NCI-H526 (cell line): Measurements from ENCODE around the gene THSD7A.
"Not testable (repeated sequence)": the region's sequence is repeated elsewhere in the genome, so short reads cannot be mapped to it uniquely, and the experiment has no call there.

Experiments
- DNase-seq, 2 experiments: peaks; one replicate each; lab custom pipeline; 2025; lab: John Stamatoyannopoulos, UW

THSD7A gene

DNA sequence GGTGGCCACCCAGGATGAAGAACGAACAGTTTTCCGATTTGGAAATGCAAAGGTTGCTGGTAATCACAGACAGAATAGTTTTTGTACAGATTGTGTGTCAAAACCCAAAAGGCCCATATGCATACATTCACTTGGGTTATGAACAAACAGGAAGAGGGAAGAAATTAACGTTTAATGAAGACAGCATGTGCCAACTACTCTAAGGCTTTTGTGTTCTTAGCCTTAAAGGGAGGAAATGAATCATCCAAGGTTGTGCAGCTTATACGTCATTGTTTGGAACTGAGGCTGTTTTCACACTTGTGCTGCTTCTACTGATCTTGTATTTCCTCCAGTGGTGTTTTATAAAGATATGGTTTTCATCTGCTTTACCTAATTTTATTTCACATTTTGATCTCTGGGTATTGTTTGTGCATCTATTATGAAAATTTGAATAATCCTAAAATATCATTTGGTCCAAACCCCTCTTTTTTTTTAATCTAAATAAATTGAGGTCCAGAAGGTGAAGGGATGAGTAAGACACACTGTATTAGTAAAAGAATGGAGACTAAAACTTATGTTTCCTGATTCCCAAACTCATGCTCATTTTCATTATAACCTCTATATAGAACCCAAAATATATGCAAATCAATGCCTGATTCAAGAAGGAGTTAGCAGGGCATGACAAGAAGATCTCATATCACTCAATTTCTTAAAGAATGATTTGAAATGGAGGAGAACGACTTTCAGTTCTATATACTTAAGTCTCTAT is 373.1 kb downstream of the THSD7A start:
- DNase-seq = no peak

DNA sequence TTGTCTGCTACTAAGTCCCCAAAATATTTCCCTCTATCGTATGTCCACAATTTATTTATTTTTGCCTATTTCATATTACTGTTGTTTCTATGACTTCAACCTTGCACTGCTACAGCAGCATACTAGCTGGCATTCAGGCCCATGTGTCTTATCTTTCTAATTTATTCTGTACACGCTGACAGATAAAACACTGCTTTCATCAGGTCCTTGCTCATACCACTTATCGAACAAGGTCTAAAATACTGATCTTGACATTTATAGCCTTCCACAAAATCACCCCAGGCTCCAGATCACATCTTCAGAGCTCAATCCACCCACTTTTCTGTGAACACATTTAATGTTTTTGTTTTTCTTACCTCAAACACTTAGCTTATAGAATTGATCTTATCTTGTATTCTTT is 374.6 kb downstream of the THSD7A start:
- DNase-seq = no peak

DNA sequence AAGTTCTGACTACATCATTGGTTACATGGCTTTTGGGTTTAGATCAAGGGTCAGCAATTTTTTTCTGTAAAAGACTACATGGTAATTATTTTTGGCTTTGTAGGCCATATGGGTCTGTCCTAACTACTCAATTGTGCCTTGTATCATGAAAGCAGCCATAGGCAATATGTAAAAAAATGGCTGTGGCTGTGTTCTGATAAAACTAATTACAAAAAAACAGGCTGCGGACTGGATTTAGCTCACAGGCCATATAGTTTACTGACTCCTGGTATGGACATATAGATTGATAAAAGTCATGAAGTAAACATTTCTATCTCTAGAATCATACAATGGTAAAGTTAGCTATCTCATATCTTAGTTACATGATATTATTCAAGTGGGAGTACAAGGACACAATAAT is 375.4 kb downstream of the THSD7A start:
- no peak for DNase-seq

DNA sequence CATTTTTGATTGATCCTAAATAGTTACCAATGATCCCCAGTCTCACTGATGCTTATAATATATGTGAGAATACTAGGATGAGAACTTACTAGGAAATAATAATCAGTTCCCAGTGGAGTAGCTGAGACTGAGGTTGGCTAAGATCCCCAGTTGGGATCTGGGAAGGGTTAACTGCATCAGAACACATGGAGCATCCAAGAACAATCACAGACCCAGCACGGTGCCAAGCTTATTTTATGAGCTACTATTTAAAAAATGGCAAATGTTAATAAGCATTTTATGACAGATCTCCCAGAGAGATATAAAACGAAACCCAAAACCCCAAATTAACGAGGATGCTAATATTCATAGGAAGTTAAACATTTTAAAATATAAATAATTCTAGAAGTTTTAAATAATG is 379.5 kb downstream of the THSD7A start:
- no peak for DNase-seq

DNA sequence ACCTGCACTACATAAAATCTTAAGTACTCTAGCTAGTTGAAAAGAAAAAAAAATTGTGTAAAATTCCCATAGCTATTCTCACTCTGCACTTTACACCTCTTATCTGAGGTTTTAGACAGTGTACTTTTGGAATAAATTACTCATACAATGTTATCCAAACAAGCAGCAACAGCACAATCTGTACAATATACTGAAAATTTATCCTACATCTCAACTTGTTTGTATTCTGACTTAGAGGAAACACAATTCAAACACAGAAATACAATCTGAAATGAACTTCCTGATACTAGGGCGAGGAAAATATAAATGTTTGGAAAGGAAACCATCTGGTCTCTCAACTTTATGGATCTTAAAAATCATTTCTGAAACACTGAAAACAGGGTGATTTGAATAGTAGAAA is 381.7 kb downstream of the THSD7A start:
- DNase-seq = no peak

DNA sequence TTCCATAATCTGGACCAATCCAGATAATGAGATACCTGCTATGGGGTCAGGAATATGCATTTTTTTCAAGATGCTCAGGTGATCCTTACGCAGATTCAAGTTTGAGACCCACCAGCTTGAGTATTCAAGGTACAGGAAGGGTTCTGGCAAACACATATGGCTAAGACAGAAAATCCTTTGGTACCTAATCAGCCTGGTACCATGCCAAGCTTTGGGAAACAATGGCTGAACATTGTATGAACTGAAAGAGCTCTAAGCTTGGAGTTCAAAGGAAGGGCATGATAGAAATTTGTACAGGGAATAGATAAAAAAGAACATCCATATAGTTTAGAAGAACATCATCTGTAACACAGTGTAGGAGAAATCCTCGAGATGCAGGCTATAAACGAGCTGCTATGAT is 382.7 kb downstream of the THSD7A start:
- no peak for DNase-seq

DNA sequence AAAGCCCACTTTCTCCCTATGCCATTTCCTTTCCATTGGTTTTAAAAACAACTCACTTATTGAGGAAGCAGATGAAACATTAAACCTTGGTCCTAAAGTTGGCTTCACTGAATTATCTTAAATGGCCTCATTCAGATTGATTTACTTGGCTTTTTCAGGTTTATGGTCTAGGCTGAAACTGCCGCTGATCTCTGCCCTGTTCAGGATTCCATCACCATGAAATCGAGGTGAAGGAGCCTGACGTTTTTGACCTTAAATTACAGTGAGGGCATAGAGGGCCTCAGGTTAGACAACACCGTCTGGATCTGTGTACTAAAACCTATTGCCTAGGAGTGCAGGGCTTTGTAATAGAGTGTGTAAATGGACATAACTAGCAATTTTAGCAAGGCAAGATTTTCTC is 383.7 kb downstream of the THSD7A start:
- DNase-seq = no peak

DNA sequence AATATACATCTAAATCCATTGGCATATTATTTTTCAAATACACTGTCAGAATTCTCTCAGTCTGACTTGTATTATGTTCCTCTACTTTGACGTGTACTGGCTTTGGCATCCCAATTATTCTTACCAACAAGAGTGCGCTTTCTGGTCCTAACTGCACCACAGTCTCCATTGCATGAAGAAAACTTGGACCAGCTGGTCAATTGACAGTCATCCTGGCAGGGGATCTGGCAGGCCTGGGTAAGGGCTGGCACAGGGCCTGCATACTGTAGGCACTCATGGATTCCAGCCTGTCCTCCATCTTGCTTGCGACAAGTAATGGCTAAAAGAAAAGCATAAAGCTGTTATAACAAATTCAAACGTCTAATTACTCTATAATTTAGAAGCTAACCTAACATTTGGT is 384.9 kb downstream of the THSD7A start:
- DNase-seq = no peak

DNA sequence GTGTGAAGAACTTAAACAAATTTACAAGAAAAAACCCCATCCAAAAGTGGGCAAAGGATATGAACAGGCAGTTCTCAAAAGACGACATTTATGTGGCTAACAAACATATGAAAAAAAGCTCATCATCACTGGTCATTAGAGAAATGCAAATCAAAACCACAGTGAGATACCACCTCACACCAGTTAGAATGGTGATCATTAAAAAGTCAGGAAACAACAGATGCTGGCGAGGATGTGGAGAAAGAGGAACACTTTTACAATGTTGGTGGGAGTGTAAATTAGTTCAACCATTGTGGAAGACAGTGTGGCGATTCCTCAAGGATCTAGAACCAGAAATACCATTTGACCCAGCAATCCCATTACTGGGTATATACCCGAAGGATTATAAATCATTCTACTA is 388.1 kb downstream of the THSD7A start:
- DNase-seq = not testable (repeated sequence)

DNA sequence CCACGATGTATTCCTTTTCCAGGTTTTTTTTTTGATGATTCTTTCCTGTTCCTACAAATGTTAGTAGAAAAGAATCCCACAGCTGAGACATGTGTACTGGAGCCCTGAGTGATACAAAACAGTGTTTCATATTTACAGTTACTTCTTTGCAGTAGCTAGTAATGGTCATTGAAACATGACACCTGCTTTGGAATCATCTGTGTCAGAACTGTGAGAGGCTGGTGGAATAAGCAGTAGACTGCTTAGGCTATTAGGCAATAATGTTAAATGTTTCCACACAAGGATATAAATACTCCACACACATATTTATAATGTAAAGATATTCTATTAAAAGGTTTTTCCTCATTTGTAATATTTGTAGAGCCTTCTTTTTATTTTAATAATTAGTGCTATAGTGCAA is 394.0 kb downstream of the THSD7A start:
- DNase-seq = no peak

DNA sequence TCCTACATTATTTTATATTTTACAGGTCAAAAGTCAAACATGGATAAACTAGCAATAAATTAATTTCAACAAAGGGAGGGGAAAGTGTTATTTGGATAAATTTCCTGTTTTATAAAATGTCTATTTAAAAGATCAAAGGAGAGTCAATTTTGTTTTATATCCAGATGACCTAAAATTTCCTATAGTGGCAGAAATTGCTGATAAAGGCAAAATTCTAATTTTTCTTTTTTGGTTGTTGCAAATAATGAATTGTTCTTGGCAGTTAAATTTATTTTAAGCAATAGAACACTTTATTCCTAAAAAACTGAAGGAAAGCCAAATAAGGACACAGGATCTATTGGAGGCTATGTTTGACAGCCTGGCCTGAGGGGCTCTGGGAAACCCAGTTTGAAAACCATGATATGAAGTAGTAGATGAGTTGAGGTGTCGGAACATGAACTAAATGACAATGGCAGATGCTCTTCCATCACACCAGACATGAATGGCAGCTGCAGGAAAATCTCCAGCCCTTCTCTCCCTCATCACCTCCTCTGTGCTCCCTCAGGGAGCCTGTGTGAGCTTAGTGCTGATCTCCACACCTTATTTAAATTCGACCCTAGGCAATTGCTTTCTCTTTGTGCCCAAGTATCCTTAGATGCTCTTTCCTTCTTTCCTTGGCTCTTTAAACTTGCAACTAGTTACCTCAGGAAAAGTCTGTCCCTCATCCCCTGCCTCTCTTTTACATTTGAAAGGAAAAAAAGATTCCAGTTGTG is 395.0 kb downstream of the THSD7A start:
- no peak for DNase-seq

DNA sequence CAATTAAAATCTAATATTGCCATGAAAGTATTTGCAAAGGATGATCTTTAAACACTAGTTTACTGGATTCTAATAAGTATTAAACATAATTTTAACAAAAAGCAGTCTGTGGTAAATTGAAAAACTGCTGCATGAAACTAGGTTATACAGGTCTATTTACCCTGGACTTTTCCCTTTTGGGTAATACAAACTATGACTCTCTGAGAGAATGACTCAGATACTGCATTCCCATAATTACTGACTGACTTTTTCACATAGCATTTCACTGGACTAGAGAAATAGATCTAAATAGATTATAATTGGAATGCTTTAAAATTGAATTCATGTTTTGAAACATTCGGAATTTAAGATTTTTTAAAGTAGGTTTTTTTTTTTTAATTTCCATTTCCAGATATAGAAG is 395.7 kb downstream of the THSD7A start:
- DNase-seq = no peak

DNA sequence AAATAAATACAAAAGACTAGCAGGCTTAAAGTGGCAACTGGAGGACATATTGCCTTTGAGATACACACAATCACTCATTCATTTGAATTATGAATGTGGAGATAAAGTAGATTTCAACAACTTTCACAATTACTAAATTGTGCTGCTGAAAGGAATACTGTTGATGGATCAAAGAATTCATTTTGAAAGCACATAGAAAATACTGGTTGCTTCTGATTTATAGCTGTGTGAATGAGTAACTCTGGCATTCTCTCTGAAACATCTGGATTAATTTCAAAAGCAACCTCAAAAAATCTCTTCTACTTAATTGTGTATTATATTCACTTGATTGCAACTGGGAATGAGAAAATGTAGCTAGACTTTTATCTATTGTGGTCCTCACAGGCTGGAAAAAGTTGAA is 397.6 kb downstream of the THSD7A start:
- no peak for DNase-seq

DNA sequence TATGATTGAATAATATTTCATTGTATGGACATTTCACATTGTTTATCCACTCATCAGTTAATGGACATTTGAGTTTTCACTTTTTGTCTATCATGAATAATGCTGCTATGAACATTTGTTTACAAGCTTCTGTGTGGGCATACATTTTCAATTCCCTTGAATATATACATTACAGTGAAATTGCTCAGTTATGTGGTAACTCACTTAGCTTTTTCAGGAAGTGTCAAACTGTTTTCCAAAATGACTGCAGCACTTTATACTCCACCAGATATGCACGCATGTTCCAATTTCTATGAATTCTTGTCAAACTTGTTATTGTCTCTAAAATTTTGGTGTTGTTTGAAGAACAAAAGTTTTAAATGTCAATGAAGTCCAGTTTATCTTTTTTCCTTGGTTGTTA is 401.2 kb downstream of the THSD7A start:
- DNase-seq = no peak

DNA sequence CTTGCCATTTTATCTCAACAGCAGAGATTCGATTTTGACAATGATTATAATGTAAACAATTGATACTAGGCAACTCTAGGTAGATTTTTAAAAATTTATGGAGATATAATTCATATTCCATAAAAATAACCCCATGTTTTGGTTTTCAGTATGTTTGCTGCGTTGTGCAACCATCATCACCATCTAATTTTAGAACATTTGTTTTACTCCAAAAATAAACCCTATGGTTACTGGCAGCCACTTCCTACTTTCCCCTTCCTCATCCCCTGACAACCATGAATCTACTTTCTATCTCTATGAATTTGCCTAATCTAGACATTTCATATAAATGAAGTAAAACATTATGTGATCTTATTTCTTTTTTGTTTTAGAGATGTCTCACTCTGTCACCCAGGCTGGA is 401.9 kb downstream of the THSD7A start:
- DNase-seq = no peak

DNA sequence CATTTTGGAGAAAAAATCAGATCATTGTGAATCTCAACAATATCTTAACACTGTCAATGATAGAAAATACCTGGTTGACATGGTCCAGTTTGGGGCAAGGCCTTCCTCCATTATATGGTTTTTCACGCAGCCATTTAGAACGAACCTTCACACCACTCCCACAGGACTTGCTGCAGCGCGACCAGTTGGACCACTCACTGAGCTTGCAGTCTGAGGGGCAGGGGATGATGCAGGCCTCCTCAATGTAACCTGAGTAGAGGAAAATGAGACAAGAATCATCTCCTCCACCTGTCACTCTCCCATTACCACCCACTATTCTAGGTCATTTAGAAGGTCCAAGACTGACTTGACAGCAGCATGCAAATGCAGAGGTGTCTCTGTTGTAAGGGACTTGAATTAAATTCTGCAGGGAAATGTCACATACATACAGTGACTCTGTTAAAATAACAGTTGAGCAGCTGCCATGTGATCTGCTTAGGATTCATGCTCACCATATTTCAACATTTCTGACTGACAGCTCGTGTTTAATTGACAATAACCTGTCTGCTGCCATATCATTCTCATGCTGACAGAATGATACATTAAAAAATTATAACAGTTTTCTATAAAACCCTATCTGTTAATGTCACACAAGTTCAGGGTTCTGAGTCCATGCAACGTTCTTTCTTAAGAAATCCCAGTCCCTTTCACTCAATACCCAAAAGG is 403.0 kb downstream of the THSD7A start:
- DNase-seq = peak; percentile 3 to 19

DNA sequence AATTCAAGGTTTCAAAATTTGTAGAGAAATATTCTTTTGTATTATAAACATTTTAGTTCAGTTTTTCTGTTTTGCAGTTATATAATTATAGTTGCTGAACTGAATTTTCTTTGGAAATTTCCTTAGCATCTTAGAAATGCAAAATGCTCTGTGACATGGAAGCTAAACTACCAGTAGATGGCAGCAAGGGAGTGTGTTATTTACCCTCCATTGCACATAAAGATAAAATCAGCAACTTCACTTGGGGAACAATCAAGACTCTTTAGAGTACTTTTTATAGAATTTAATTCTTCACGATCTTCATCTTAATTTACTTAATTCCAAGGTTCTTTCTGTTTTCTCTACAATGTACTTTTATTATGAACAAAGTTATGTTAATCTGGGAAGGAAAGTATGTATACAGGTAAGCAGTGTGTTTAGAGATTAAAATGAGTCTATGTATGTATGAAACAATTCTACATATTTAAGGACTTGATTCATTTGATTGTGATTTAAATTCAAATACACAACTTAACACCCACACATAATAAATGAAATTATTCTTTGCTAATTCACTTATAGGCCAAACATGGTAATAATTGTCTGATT is 404.2 kb downstream of the THSD7A start:
- DNase-seq = peak; percentile 12 to 76

DNA sequence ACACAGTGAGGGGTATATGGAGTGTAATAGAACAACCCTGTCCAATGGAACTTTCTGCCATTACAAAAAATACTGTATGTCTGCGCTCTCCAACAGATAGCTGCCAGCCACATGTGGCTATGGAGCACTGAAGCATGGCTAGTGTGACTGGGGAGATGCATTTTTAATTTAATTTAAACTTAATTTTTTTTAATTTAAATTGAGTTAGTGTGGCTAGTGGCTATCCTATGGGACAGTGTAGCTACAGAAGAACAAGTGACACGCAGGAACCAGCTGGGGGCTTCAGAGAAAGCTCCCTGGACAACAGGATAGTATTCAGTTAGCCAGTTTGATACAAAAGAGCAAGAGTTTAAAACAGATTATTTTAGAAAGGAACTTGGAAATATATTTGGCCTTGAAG is 408.0 kb downstream of the THSD7A start:
- no peak for DNase-seq

DNA sequence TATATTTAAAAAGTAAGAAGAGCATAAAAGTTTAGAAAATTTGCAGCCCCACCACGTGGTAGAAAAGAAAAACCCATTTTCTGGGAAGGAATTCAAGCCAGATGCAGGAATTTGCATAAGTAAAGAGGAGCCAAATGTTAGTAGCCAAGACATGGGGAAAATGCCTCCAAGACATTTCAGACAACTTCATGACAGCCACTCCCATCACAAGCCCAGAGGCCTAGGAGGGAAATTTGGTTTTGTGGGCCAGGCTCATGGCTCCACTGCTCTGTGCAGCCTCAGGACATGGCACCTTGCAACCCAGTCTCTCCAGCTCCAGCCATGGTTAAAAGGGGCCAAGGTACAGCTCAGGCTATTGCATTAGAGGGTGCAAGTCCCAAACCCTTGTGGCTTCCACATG is 411.9 kb downstream of the THSD7A start:
- DNase-seq = no peak

DNA sequence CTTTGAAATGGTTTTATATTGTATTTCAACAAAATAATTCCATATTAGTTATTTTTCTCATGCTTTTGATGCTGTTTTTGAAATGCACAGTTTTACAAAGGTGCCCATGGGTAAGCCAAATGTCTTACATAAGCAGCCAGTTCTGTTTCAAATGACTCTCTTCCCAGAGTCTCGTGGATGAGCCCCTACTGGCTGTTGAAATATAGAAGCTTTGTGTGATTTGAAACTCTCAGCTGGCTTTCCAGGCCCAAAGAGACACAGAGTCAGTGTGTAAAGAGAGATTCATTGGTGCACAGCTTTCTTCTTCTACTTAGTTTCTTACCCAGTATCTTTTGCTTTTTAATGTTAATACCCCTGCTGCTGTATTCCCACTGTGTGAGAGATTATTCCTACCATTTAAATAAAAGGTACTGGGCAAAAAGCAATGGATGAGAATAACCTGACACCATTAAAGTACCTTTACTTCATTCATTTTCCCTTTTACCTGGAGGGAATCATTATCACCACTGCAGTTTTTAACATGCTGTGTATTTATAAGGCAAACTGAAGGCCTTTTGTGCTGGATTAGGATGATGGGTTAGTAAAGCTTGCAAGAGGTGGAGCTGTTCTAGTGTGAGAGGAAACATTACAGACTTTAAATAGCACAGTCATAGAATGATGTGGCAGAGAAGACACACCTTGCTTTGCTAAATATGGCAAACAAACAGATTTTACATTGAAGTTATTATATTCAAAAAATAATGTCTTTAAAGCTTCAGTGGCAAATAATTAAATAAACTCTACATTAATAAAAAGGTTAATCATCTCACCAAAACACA is 415.1 kb downstream of the THSD7A start:
- no peak for DNase-seq

DNA sequence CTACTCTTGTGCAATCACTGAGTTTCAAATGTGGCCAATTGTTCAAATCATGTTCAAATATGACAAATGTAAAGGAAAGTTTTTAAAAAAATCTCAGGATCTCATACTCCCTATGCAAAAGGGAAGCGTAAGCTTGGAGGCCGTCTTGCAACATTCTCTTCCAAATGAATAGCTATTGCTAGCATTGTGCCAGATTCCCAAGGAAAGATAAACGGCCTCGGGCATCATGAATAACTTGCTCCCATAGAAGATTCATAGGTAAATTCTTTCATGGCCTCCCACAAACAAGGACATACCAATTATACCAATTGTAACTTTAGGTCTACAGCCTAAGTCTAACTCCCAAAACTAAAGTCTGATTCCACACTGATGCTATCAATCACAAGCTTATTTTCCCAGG is 416.9 kb downstream of the THSD7A start:
- no peak for DNase-seq

DNA sequence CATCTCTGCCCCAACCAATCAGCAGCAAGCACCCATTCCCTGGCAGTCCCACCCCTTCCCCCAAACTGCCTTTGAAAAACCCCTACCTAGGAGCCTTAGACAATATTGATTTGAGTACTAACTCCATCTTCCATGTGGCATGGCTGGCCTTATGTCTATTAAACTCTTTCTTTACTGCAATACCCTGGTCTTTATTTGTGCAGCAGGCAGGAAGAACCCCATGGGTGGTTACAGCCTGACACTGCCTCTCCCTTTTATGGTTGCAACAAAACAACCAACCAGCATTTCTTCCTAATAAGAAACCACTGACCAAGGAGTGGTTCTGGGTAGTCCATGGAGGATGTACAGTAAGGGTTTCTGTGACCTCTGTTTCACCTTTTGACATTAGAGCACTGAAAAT is 418.1 kb downstream of the THSD7A start:
- no peak for DNase-seq
